ENCODE measurements around the gene TNPO2. TPM values are rescaled to one million over a fixed set of nuclear protein-coding genes. Genes with fewer than 3 reads are reported as not detected.

Gene TNPO2
- total RNA-seq, 1 donor from 2014 or later: 84.3 TPM

- intact Hi-C loops (cut with micrococcal nuclease): no loop called here
Measured at GRCh38 chr19:12660980-12661379, 62.8 kb downstream of the TNPO2 start.

DNA sequence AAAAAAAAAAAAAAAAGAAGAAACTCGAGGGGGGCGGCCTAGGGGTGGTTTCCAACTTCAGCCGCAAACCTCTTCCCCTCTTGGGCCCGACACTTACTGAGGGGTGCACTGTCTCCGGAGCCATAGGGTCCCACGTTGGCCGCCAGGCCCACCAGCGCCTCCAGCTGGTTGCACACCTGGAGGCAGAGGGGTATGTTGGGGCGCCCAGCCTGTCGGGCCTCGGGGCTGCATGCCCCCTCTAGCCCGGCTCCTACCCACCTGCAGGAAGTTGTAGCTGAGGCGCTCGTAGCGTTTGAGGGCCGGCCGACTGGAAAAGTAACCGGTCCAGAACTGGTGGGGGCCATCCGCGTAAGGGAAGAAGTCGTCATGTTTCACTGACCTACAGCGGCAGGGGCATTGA, 65.8 kb downstream of the TNPO2 start:
- intact Hi-C loops (cut with micrococcal nuclease): no loop called here

- intact Hi-C loops (cut with micrococcal nuclease): no loop called here
Measured at GRCh38 chr19:12656899-12657571, 66.7 kb downstream of the TNPO2 start.

DNA sequence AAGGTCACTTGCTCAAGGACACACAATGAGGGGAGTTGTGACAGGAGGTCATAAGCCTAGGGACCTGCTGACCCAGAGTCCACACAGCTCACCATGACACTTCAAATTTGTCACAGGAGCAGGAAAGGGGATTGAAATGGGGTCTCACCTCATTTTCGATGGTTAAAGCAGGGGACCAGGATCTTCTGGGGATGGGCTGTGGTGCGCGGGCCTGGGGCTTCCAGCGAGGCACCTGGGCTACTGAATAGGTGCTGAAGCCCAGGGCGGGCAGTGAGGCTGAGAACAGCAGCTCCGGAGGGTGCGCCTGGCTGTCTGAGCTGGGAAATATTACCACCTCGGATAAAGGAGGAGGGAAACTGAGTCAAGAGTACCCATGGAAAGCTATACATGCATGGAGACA, 68.2 kb downstream of the TNPO2 start:
- intact Hi-C loops (cut with micrococcal nuclease): no loop called here

- intact Hi-C loops (cut with micrococcal nuclease): no loop called here
Measured at GRCh38 chr19:12652219-12652618, 71.5 kb downstream of the TNPO2 start.

- intact Hi-C loops (cut with micrococcal nuclease): no loop called here
Measured at GRCh38 chr19:12649941-12650340, 73.8 kb downstream of the TNPO2 start.

Other genes starting within 250 kb of the TNPO2 start
- gene ZNF709, start 239.1 kb downstream of the TNPO2 start, total RNA-seq: 1.2 and 1.9 TPM in 2 replicates
- gene ZNF564, start 172.4 kb downstream of the TNPO2 start, total RNA-seq: 10.1 and 12.1 TPM in 2 replicates
- gene ZNF490, start 113.1 kb downstream of the TNPO2 start, total RNA-seq: 13.2 TPM in 2 replicates
- gene ZNF791, start 113.0 kb downstream of the TNPO2 start, total RNA-seq: 30.6 and 34.4 TPM in 2 replicates
- gene MAN2B1, start 57.2 kb downstream of the TNPO2 start, total RNA-seq: 120 and 134 TPM in 2 replicates
- 18.4 and 18.6 TPM in 2 replicates for gene WDR83, start 57.1 kb downstream of the TNPO2 start, total RNA-seq
- 94.8 and 101 TPM in 2 replicates for gene DHPS, start 42.1 kb downstream of the TNPO2 start, total RNA-seq
- not detected in 2 replicates for gene GNG14, start 35.9 kb downstream of the TNPO2 start, total RNA-seq
- gene FBXW9, start 27.3 kb downstream of the TNPO2 start, total RNA-seq: 6.2 and 6.8 TPM in 2 replicates
- gene TRIR, start 10.8 kb upstream of the TNPO2 start, total RNA-seq: 176 and 181 TPM in 2 replicates
- gene GET3, start 13.6 kb upstream of the TNPO2 start, total RNA-seq: 61.5 and 68.5 TPM in 2 replicates
- not detected in 2 replicates for gene BEST2, start 27.9 kb upstream of the TNPO2 start, total RNA-seq
- gene HOOK2, start 51.6 kb upstream of the TNPO2 start, total RNA-seq: 12.0 and 14.6 TPM in 2 replicates
- 101 and 105 TPM in 2 replicates for gene JUNB, start 67.6 kb upstream of the TNPO2 start, total RNA-seq
- gene PRDX2, start 77.9 kb upstream of the TNPO2 start, total RNA-seq: 278 and 282 TPM in 2 replicates
- 26.6 and 29.4 TPM in 2 replicates for gene THSD8, start 78.1 kb upstream of the TNPO2 start, total RNA-seq
- gene RNASEH2A, start 82.7 kb upstream of the TNPO2 start, total RNA-seq: 33.9 and 35.1 TPM in 2 replicates
- gene RTBDN, start 110.6 kb upstream of the TNPO2 start, total RNA-seq: not detected in 2 replicates
- gene MAST1, start 114.6 kb upstream of the TNPO2 start, total RNA-seq: 0.73 and 1.0 TPM in 2 replicates
- 22.6 and 22.7 TPM in 2 replicates for gene DNASE2, start 157.5 kb upstream of the TNPO2 start, total RNA-seq
- 0.11 and 0.32 TPM in 2 replicates for gene KLF1, start 163.3 kb upstream of the TNPO2 start, total RNA-seq
- gene GCDH, start 167.2 kb upstream of the TNPO2 start, total RNA-seq: 40.9 and 43.2 TPM in 2 replicates
- gene SYCE2, start 195.4 kb upstream of the TNPO2 start, total RNA-seq: 2.5 and 3.8 TPM in 2 replicates
- gene FARSA, start 209.8 kb upstream of the TNPO2 start, total RNA-seq: 100 TPM in 2 replicates
- 1,104 and 1,112 TPM in 2 replicates for gene CALR, start 214.7 kb upstream of the TNPO2 start, total RNA-seq
- gene RAD23A, start 221.9 kb upstream of the TNPO2 start, total RNA-seq: 115 and 119 TPM in 2 replicates
- 17.6 and 19.6 TPM in 2 replicates for gene GADD45GIP1, start 233.3 kb upstream of the TNPO2 start, total RNA-seq
- not detected in 2 replicates for gene DAND5, start 245.6 kb upstream of the TNPO2 start, total RNA-seq

All from T-helper 2 cell treated with Interferon-gamma antibody and Interleukin-4, amounts not matched to agents 100 ng/mL and 5 ng/mL, for 36 hours (primary cell).